ENCODE measurements around the gene MRPL34.
"Not testable (repeated sequence)": the region's sequence is repeated elsewhere in the genome, so short reads cannot be mapped to it uniquely, and the experiment has no call there.

MRPL34 gene

DNA sequence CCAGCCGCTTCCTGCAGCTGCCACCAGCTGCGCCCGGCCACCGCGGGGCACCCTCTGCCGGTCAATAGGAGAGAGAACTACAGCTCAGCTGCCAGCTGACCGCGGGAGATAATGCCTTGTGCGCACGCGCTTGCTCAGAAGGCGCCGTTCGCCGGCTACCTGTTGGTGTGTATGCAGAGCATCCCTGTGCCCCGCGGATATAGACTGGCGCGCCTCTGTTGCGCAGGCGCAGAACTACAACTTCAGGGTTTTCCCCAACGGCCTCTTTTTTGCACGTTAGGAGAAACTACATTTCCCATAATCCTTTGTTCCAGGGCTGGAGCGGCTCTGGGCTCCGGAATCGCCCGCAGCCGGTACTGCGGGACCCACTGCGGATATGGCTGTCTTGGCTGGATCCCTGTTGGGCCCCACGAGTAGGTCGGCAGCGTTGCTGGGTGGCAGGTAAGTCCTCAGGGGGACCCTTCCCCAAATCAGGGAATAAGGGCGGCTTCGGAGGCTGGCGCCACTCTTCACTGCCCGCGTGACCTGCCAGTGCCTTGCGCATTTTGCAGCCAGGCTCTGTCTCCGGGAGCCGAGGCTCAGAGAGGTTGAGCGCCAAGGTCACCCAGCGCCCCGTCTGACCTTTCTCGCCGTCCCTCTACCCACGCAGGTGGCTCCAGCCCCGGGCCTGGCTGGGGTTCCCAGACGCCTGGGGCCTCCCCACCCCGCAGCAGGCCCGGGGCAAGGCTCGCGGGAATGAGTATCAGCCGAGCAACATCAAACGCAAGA, at the start of gene MRPL34:
MRPL34 (plus strand) TSS at position 356 of the 768 bp plus-strand sequence; CDS start at position 377, 21 bp downstream.
- no peaks in the 10 kb centered on the region for H3K27me3 Mint-ChIP-seq
- H3K9me3 Mint-ChIP-seq = no peaks in the 10 kb centered on the region
- peak within 1 kb of the TSS; percentile 86 to 97 for H3K27ac Mint-ChIP-seq
- H3K4me3 Mint-ChIP-seq = peak within 1 kb of the TSS; percentile 88 to 91
- H3K4me1 Mint-ChIP-seq = peaks cover 72% of the 10 kb centered on the region
- DNase-seq = peak; percentile 97 to 99
- ATAC-seq = peak; percentile 83

DNA sequence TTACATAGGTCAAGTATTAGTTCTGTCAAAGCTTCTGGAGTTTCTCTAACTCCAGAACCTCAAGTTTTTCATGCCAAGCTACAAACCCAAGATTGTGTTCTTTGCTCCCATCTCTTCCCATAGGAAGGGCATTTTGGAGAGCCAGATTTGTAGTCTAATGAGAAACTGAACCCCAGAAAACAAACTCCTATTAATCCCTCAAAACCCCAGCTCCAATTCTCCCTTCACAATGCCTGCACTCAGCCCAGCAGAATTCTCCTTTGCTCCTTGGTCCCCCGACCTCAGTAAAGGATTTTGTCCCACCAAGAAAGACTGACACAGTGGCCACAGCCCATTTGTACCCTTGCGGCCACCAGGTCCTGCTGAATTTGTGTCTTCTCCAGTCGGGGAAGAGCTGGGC, 49.5 kb upstream of the MRPL34 start:
- DNase-seq = no peak
- Mint-ChIP-seq H3K27ac (no peak overlapping the region), H3K4me1 (peaks cover 7% of the 10 kb centered on the region), H3K27me3 (peaks cover 8% of the 10 kb centered on the region), H3K9me3 (no peaks in the 10 kb centered on the region), H3K4me3 (no peak overlapping the region)
- ATAC-seq = no peak

DNA sequence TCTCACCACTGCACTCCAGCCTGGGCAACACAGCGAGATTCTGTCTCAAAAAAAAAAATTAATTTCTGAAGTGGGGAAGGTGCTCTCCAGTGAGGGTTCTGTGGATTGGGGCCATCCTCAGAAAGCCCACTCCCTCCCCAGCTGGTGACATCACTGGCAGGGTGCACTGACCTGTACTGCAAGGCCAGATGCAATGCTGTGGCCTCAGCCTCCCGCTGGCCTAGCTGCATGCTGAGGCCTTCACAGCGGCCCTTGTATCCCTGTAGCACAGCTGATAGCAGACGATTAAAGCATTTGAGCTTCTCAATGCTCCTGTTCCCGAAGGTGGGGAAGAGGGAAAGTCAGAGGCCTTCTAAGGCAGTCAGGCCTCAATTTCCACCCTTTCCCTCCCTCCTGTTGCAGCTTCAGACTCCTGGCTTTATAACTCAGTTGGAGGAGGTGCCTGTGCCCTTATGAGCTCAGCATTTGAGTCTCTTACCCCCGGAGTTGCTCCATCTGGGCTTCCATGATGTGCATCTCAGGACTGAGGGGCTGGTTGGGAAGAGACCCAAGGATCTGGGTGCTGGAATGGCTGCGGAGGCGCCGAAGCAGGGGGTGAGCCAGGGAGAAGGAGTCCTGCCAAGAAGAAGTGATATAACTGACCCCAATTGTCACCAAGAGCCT, 46.4 kb upstream of the MRPL34 start:
- H3K27me3 Mint-ChIP-seq = peaks cover 8% of the 10 kb centered on the region

DNA sequence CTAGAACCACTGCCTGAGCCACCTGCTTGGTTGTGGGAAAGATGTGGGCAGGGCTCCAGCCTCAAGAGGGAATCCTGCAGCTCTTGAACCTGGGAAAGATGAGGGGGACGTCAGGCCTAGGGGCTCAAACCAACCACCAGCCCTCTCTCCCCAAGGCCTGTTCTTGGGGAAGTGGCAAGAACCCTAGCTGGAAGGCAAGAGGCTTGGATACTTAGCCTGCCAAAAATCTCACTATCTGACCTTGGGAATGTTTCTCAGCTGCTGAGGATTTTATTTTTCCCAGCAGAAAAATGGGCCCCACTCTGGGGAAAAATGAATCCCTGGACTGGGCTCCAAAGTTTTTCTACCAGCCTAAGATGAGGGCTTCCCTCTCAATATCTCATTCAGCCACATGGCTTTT, 45.7 kb upstream of the MRPL34 start:
- Mint-ChIP-seq H3K27ac (no peak overlapping the region), H3K27me3 (peaks cover 8% of the 10 kb centered on the region), H3K9me3 (no peaks in the 10 kb centered on the region), H3K4me1 (peaks cover 15% of the 10 kb centered on the region), H3K4me3 (no peak overlapping the region)
- ATAC-seq (no peak), DNase-seq (no peak)

More for the DNA sequence above, 46.4 kb upstream of the MRPL34 start:
- no peaks in the 10 kb centered on the region for H3K9me3 Mint-ChIP-seq
- DNase-seq (no peak), ATAC-seq (no peak)
- no peak overlapping the region for H3K4me3 Mint-ChIP-seq
- peaks cover 9% of the 10 kb centered on the region for H3K4me1 Mint-ChIP-seq
- no peak overlapping the region for H3K27ac Mint-ChIP-seq

DNA sequence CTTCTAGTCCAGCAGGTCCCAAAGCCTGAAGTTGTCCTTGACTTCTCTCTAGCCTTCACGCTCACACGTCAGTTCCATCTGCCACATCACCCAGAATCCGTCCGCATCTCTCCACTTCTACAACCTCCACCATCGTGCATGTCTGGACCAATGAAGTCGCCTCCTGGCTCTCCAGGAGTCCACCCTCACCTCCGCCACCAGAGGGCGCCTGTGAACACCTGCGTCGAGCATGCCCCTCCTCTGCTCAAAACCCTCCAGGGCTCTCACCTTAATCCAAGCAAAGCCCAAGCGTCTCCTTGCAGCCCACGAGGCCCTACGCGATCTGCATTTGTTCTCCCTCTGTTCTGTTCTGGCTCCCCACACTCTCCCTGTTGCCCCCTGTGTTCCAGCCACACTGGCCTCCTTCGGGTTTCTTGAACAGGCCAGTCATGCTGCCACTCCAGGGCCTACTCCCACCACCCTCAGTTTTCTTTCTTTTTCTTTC, 44.8 kb upstream of the MRPL34 start:
- DNase-seq (peak; percentile 86 to 92), ATAC-seq (peak; percentile 100)
- peak overlapping the region in 1 of 2 donors; percentile 0 for H3K27ac Mint-ChIP-seq
- peaks cover 8% of the 10 kb centered on the region for H3K27me3 Mint-ChIP-seq
- no peak overlapping the region for H3K4me3 Mint-ChIP-seq
- H3K9me3 Mint-ChIP-seq = no peaks in the 10 kb centered on the region
- H3K4me1 Mint-ChIP-seq = peaks cover 16% of the 10 kb centered on the region

DNA sequence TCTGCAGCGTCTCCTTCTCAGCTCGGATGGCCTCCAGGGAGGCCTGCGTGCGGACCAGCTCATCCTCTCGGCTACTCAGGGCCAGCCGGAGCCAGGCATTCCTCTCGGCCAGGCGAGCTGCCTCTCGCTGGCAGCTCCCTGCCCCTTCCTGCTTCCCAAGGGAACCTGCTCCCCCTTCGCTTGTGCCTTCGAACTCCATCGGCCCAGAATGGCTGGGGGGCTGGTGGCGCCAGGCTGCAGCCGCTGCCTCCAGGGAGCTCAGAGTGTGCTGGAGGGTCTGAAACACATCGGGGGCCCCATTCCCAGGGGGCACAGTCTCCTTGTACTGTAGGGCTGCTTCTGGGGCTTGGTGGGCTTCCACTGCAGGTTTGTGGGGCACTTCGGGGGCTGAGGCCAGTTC, 43.1 kb upstream of the MRPL34 start:
- Mint-ChIP-seq H3K4me1 (peaks cover 25% of the 10 kb centered on the region), H3K27ac (no peak overlapping the region), H3K27me3 (peaks cover 8% of the 10 kb centered on the region), H3K9me3 (no peaks in the 10 kb centered on the region), H3K4me3 (no peak overlapping the region)
- ATAC-seq (no peak), DNase-seq (no peak)

DNA sequence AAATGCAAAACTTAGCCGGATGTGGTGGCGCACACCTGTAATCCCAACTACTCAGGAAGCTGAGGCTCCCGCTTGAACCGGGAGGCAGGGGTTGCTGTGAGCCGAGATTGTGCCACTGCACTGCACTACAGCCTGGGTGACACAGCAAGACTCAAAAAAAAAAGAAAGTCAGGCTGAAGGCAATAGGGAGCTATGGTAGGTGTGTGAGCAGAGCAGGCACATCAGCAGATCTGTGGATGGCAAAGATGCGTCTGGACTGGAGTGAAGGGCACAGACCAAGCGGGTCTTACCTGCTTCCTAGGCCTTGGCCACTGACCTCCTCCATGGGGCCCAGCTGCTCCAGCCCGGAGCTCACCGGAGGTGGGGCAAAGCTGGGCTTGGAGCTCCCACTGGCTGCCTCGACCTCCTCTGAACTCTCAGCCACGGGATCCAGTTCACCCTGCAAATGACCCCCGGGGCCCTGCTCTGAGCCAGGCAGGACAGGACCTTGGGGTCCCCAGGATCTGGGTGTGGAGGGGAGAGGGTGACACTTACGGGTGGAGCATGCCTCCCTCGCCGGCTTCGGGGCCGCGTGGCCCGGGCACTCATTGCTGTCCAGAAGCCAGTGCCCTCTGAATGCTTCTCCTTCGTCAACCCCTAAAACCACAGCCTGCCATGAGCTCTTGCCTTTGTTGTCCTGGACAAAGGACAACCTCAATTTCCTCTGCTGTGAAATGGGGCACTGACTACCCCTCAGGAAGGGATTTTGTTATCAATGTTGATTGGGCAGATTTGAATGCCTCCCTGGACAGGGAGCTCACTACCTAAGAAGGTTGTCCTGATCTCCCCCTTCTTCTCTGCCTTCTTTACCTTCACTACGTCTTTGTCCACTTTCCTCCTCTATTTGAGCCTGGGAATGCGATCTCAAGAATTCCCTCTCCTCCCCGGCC, 41.7 kb upstream of the MRPL34 start:
- Mint-ChIP-seq H3K27ac (peak overlapping the region in 1 of 2 donors; percentile 94), H3K9me3 (no peaks in the 10 kb centered on the region), H3K27me3 (peaks cover 8% of the 10 kb centered on the region), H3K4me3 (no peak overlapping the region), H3K4me1 (peaks cover 37% of the 10 kb centered on the region)
- DNase-seq = no peak
- no peak for ATAC-seq

DNA sequence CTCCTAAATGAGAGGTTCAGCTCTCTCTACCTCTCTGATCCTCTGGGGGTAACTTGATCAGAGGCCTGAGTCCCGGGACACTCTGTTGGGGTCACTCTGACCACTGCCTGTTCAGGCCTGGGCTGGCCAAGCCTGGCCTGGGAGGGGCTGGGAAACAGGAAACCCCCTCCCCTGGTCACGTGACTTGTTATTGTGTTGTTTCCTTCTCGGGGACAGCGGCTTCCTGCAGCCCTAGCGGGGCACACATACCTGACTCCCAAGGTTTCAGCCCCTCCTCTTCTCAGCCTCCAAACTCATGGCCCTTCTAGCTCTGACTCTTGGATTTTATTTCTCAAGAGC, 41.1 kb upstream of the MRPL34 start, which contains the start of gene USHBP1:
USHBP1 (minus strand) TSS at position 105 of the 339 bp plus-strand sequence. CDS start 446 bp downstream, outside the sequence.
- no peak for DNase-seq
- peak within 1 kb of the TSS in 1 of 2 donors; percentile 94 for H3K27ac Mint-ChIP-seq
- H3K9me3 Mint-ChIP-seq = no peaks in the 10 kb centered on the region
- no peak for ATAC-seq
- no peak within 1 kb of the TSS for H3K4me3 Mint-ChIP-seq
- peaks cover 8% of the 10 kb centered on the region for H3K27me3 Mint-ChIP-seq
- peaks cover 39% of the 10 kb centered on the region for H3K4me1 Mint-ChIP-seq

DNA sequence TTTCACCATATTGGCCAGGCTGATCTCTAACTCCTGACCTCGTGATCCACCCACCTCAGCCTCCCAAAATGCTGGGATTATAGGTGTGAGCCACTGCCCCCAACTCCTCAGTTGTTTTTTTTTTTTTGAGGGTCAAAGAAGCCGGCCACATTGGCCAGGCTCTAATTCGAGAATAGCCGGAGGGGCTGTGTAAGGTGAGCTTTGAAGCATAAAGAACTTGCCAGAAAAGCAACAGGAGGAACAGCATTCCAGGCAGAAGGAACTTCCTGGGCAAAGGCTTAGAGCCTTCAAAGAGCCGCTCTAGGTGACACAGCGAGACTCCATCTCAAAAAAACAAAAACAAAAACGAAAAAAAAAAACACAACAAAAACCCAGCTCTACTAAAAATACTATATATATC, 39.6 kb upstream of the MRPL34 start:
- Mint-ChIP-seq H3K27me3 (peaks cover under 1% of the 10 kb centered on the region), H3K4me1 (peaks cover 32% of the 10 kb centered on the region), H3K27ac (peak overlapping the region in 1 of 2 donors; percentile 34), H3K4me3 (no peak overlapping the region), H3K9me3 (no peaks in the 10 kb centered on the region)
- no peak for DNase-seq
- no peak for ATAC-seq

DNA sequence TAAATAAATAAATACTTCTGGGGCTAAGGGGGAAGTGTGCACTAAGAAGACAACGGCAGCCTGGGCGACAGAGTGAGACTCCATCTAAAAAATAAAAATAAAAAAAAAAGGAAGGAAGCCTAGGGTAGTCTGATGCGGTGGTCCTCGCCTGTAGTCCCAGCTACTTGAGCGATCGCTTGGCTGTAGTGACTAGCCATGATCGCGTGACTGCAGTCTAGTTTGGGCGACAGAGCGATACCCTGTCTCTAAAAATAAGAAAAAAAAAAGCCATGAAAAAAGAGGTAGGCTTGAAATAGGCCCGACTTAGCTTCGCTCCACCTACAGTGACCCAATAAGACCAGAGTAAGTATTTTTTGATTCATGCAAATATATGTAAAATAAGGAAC, 39.1 kb upstream of the MRPL34 start:
- Mint-ChIP-seq H3K9me3 (no peaks in the 10 kb centered on the region), H3K4me1 (peaks cover 29% of the 10 kb centered on the region), H3K27ac (peak overlapping the region; percentile 67 to 91), H3K27me3 (no peaks in the 10 kb centered on the region), H3K4me3 (peak overlapping the region; percentile 82 to 92)
- no peak for ATAC-seq
- DNase-seq = no peak

DNA sequence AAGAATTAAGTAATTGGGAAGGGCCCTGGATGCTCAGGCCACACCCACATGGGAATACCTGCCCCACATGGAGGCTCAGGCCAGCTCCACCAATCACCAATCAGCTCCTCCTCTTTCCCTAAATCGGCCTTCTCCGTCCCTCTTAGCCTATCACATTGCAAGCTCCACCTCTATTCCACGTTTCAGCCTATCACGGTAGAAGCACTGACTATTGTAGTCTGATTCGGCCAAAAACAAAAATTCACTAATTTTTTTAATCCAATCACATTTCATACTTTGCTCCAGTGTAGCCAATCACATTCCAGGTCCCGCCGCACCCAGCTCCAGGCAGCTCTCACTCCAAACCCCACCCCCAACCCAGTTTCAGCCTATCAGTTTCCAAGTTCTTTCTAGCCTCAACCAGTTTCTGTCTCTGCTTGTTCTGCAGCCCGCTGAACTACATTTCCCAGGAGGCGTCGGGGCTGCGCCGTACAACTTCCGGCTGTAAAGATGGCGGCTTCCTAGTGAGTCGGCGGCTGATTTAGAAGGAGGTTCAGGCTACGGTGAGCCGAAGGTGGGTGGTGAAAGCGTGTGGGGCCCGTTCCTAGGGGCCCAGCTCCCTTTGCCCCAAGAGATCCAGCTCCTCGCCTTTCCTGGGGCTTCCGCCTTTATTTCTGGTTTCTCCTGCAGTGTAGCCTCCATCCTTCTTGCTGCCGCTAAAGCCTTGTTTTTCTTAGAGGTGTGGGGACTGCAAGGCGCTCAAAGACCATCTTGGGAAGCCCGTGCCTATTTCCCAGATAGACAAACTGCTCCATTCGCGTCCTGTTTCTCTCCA, 38.5 kb upstream of the MRPL34 start, which contains the start of gene BABAM1:
BABAM1 (plus strand) TSS at position 469 of the 814 bp plus-strand sequence. CDS start 1,364 bp downstream, outside the sequence.
- H3K27ac Mint-ChIP-seq = peak within 1 kb of the TSS; percentile 91 to 96
- no peaks in the 10 kb centered on the region for H3K9me3 Mint-ChIP-seq
- peak within 1 kb of the TSS; percentile 82 to 92 for H3K4me3 Mint-ChIP-seq
- peak; percentile 96 for ATAC-seq
- peaks cover 29% of the 10 kb centered on the region for H3K4me1 Mint-ChIP-seq
- no peaks in the 10 kb centered on the region for H3K27me3 Mint-ChIP-seq
- DNase-seq = peak; percentile 94 to 98

DNA sequence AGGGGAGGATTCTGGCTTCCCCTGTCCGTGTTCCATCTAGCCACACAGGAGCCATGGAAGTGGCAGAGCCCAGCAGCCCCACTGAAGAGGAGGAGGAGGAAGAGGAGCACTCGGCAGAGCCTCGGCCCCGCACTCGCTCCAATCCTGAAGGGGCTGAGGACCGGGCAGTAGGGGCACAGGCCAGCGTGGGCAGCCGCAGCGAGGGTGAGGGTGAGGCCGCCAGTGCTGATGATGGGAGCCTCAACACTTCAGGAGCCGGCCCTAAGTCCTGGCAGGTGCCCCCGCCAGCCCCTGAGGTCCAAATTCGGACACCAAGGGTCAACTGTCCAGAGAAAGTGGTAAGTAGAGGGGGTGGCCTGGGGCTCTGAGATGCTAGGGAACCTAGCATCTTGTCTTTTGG, 36.9 kb upstream of the MRPL34 start:
- Mint-ChIP-seq H3K27ac (no peak overlapping the region), H3K4me3 (peak overlapping the region; percentile 44 to 92), H3K27me3 (no peaks in the 10 kb centered on the region), H3K9me3 (no peaks in the 10 kb centered on the region), H3K4me1 (peaks cover 29% of the 10 kb centered on the region)
- ATAC-seq = no peak
- no peak for DNase-seq

DNA sequence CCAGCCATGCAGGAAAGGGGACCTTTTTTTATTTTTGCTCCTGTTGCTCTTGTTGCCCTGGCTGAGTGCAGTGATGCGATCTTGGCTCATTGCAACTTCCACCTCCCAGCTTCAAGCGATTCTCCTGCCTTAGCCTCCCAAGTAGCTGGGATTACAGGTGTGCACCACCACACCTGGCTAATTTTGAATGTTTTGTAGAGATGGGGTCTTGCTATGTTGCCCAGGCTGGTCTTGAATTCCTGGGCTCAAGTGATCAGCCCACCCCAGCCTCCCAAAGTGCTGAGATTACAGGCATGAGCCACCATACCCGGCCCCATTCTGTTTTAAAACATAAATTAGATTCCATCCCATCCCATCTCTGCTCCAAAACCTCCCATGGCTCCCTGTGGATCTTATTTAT, 30.8 kb upstream of the MRPL34 start:
- H3K27ac Mint-ChIP-seq, H3K4me3 Mint-ChIP-seq: not testable (repeated sequence)

DNA sequence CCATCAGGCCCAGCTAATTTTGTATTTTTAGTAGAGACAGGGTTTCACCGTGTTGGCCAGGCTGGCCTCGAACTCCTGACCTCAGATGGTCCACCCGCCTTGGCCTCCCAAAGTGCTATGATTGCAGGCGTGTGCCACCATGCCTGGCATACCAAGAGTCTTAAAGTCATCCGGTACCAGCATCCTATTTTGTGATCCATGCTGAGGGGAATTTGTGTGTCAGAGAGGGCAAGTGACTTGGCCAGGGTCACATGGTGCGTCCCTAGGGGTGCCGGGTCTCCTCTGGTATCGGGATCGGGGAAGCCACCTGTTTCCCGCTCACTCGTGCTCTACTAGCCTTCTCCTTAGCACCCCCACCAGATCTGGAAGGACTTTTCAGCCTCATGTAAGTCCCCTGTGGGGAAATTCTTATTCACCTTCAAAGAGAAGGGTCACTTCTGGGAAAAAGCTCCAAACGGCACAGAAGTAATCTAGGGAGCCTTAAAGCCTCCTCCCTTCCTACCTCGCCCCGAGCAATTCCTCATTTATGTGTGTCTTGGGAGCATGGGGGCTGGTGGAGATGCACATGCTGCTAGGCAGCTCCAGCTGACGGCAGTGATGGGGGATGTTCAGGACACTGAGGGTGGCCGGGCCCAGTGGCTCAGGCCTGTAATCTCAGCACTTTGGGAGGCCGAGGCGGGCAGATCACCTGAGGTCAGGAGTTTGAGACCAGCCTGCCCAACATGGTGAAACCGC, 30.1 kb upstream of the MRPL34 start:
- H3K4me3 Mint-ChIP-seq = no peak overlapping the region
- no peaks in the 10 kb centered on the region for H3K4me1 Mint-ChIP-seq
- no peaks in the 10 kb centered on the region for H3K27me3 Mint-ChIP-seq
- no peak for ATAC-seq
- no peaks in the 10 kb centered on the region for H3K9me3 Mint-ChIP-seq
- DNase-seq = no peak
- no peak overlapping the region for H3K27ac Mint-ChIP-seq

More for the DNA sequence above, 30.8 kb upstream of the MRPL34 start:
- not testable (repeated sequence) for H3K9me3 Mint-ChIP-seq, DNase-seq, ATAC-seq, H3K27me3 Mint-ChIP-seq, H3K4me1 Mint-ChIP-seq

All from stimulated activated naive CD8-positive, alpha-beta T cell treated with anti-CD3 and anti-CD28 coated beads, Interleukin-15, amount 100 ng/mL, for 72 hours (primary cell).